ENCODE results near the gene TDRD3. TPM values are rescaled to one million over a fixed set of nuclear protein-coding genes. Genes with fewer than 3 reads are reported as not detected.

The TDRD3 gene
- polyA plus RNA-seq, 1 of the 3 experiments (the other 2 are of a cell fraction): 3.8 TPM

- H3K4me2 ChIP-seq: no peak overlapping the region
- POLR2A ChIA-PET: no interaction called here
- TF ChIP-seq RCOR1 (IDR thresholded peaks at IDR 0.05; ENCODE audit: low read length): no peak
- no peak for TF ChIP-seq EZH2phosphoT487 (IDR thresholded peaks at IDR 0.05; ENCODE audit: borderline replicate concordance, low read depth)
- TF ChIP-seq EP300 (IDR thresholded peaks at IDR 0.05; ENCODE audit: borderline replicate concordance in 1 of 2, low read depth in 1 of 2, low read length in 1 of 2): no peak
- no peak for TF ChIP-seq TCF12 (IDR thresholded peaks at IDR 0.05)
- no peak for TF ChIP-seq JUND (IDR thresholded peaks at IDR 0.05)
- TF ChIP-seq SIN3A (IDR thresholded peaks at IDR 0.05; ENCODE audit: borderline replicate concordance, low read depth, low read length): no peak
- TF ChIP-seq TEAD4 (IDR thresholded peaks at IDR 0.05; ENCODE audit: borderline replicate concordance, insufficient read depth): no peak
Measured at GRCh38 chr13:60572855-60573254, 175.8 kb downstream of the TDRD3 start.

GRCh38 chr13:60574735-60575134 is 177.7 kb downstream of the TDRD3 start:
- Histone ChIP-seq H3K79me2 (ENCODE audit: insufficient read depth) (no peaks in the 10 kb centered on the region), H3K4me1 (ENCODE audit: control insufficient read depth in 1 of 2, insufficient read depth in 2 of 2, low read depth in 1 of 2, low read length in 1 of 2) (peaks cover 0 to 13% of the 10 kb centered on the region in 2 experiments; a peak in 1 of 4 replicates), H3F3A (replicated peaks; ENCODE audit: insufficient read depth) (no peaks in the 10 kb centered on the region), H4K20me1 (ENCODE audit: insufficient read depth) (no peaks in the 10 kb centered on the region), H3K9ac (no peak overlapping the region), H3K36me3 (replicated peaks in 1 of 2; ENCODE audit: control insufficient read depth in 1 of 2, insufficient read depth in 2 of 2, low read length in 1 of 2) (peaks cover 0 to 4% of the 10 kb centered on the region in 2 experiments), H3K4me2 (no peak overlapping the region), H3K27me3 (ENCODE audit: insufficient read depth) (no peaks in the 10 kb centered on the region), H2AFZ (ENCODE audit: low read depth) (no peak overlapping the region), H3K4me3 (ENCODE audit: low read depth in 2 of 2, low read length in 1 of 2) (no peak overlapping the region), H3K9me2 (no peaks in the 10 kb centered on the region), H3K9me3 (no peaks in the 10 kb centered on the region), H3K27ac (ENCODE audit: low read depth in 2 of 2, low read length in 1 of 2) (no peak overlapping the region)
- POLR2A ChIA-PET: no interaction called here
- TF ChIP-seq, protein P1, sequence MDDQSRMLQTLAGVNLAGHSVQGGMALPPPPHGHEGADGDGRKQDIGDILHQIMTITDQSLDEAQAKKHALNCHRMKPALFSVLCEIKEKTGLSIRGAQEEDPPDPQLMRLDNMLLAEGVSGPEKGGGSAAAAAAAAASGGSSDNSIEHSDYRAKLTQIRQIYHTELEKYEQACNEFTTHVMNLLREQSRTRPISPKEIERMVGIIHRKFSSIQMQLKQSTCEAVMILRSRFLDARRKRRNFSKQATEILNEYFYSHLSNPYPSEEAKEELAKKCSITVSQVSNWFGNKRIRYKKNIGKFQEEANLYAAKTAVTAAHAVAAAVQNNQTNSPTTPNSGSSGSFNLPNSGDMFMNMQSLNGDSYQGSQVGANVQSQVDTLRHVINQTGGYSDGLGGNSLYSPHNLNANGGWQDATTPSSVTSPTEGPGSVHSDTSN (IDR thresholded peaks at IDR 0.05): no peak
- no peak for TF ChIP-seq RXRA (IDR thresholded peaks at IDR 0.05; ENCODE audit: borderline replicate concordance, low read depth)
- no peak for TF ChIP-seq EZH2phosphoT487 (IDR thresholded peaks at IDR 0.05; ENCODE audit: borderline replicate concordance, low read depth)
- no peak for TF ChIP-seq CHD2 (IDR thresholded peaks at IDR 0.05; ENCODE audit: low read length, partially characterized antibody)
- no peak for TF ChIP-seq FOSL2 (IDR thresholded peaks at IDR 0.05; ENCODE audit: borderline replicate concordance, low read depth)
- no peak for TF ChIP-seq TAF1 (IDR thresholded peaks at IDR 0.05; ENCODE audit: borderline replicate concordance, low read depth, low read length)
- TF ChIP-seq RAD21 (IDR thresholded peaks at IDR 0.05; ENCODE audit: low read length): no peak
- no peak for TF ChIP-seq NRF1 (IDR thresholded peaks at IDR 0.05; ENCODE audit: low read depth, low read length)
- TF ChIP-seq TEAD4 (IDR thresholded peaks at IDR 0.05; ENCODE audit: borderline replicate concordance, insufficient read depth): no peak
- no peak for TF ChIP-seq SIN3A (IDR thresholded peaks at IDR 0.05; ENCODE audit: borderline replicate concordance, low read depth, low read length)
- no peak for TF ChIP-seq YY1 (IDR thresholded peaks at IDR 0.05; ENCODE audit: low read depth)
- no peak for TF ChIP-seq USF2 (IDR thresholded peaks at IDR 0.05; ENCODE audit: borderline replicate concordance, low read depth, low read length)
- no peak for TF ChIP-seq POLR2AphosphoS5 (IDR thresholded peaks at IDR 0.05; ENCODE audit: low read depth, low read length)
- no peak for TF ChIP-seq EP300 (IDR thresholded peaks at IDR 0.05; ENCODE audit: borderline replicate concordance in 1 of 2, low read depth in 1 of 2, low read length in 1 of 2)
- no peak for TF ChIP-seq USF1 (IDR thresholded peaks at IDR 0.05; ENCODE audit: borderline replicate concordance, low read depth)
- no peak for TF ChIP-seq JUND (IDR thresholded peaks at IDR 0.05)
- TF ChIP-seq MXI1 (IDR thresholded peaks at IDR 0.05; ENCODE audit: low read depth, low read length): no peak
- TF ChIP-seq RCOR1 (IDR thresholded peaks at IDR 0.05; ENCODE audit: low read length): no peak
- CTCF ChIA-PET: no interaction called here
- no peak for DNase-seq
- WGBS (ENCODE audit: low lambda C conversion rate): 94% methylated on average over 4 of the region's 5 CpGs

More at GRCh38 chr13:60572855-60573254, 175.8 kb downstream of the TDRD3 start:
- Histone ChIP-seq H4K20me1 (ENCODE audit: insufficient read depth) (no peaks in the 10 kb centered on the region), H3K79me2 (ENCODE audit: insufficient read depth) (no peaks in the 10 kb centered on the region), H3K27ac (ENCODE audit: low read depth in 2 of 2, low read length in 1 of 2) (no peak overlapping the region), H3F3A (replicated peaks; ENCODE audit: insufficient read depth) (no peaks in the 10 kb centered on the region), H3K27me3 (ENCODE audit: insufficient read depth) (no peaks in the 10 kb centered on the region), H2AFZ (ENCODE audit: low read depth) (no peak overlapping the region), H3K9me3 (no peaks in the 10 kb centered on the region), H3K4me3 (ENCODE audit: low read depth in 2 of 2, low read length in 1 of 2) (no peak overlapping the region), H3K9ac (no peak overlapping the region), H3K4me1 (ENCODE audit: control insufficient read depth in 1 of 2, insufficient read depth in 2 of 2, low read depth in 1 of 2, low read length in 1 of 2) (peaks cover 0 to 13% of the 10 kb centered on the region in 2 experiments; a peak in 1 of 4 replicates), H3K9me2 (no peaks in the 10 kb centered on the region), H3K36me3 (replicated peaks in 1 of 2; ENCODE audit: control insufficient read depth in 1 of 2, insufficient read depth in 2 of 2, low read length in 1 of 2) (peaks cover 0 to 11% of the 10 kb centered on the region in 2 experiments)
- CTCF ChIA-PET: interaction anchor here (0.6 to 1.3 kb wide), 3 partner anchors 8 to 379 kb away, joined by 3 to 5 read pairs (median 3); no protein-coding TSS in a partner anchor
- 95% methylated on average over 8 of the region's 8 CpGs for WGBS (ENCODE audit: low lambda C conversion rate)
- DNase-seq: no peak
